Measurements from ENCODE around the gene MED12L.

The MED12L gene

DNA sequence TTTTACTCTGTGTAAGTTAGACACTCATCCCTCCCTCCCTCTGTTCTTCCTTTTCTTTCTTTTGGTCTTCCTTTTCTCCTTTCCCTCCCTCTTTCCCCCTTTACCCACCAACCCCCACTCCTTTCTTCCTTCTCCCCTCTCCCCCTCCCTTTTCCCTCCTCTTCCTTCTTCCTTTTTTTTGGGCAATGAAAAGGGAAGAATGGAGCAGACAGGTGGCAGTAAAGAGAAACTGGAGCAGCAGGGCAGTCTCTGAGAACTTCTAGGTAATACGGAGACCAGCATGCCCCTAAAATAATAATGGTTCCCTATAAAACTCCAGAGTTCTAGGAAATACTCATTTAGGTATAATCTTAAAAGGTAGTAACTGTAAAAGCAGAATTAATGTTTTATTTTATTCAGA, 129.0 kb downstream of the MED12L start:
- no peak for DNase-seq (ENCODE audit: extremely low read depth, low read depth)
- TF ChIP-seq, protein P1, sequence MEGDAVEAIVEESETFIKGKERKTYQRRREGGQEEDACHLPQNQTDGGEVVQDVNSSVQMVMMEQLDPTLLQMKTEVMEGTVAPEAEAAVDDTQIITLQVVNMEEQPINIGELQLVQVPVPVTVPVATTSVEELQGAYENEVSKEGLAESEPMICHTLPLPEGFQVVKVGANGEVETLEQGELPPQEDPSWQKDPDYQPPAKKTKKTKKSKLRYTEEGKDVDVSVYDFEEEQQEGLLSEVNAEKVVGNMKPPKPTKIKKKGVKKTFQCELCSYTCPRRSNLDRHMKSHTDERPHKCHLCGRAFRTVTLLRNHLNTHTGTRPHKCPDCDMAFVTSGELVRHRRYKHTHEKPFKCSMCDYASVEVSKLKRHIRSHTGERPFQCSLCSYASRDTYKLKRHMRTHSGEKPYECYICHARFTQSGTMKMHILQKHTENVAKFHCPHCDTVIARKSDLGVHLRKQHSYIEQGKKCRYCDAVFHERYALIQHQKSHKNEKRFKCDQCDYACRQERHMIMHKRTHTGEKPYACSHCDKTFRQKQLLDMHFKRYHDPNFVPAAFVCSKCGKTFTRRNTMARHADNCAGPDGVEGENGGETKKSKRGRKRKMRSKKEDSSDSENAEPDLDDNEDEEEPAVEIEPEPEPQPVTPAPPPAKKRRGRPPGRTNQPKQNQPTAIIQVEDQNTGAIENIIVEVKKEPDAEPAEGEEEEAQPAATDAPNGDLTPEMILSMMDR (IDR thresholded peaks at IDR 0.05; ENCODE audit: low read depth, low read length) = no peak

DNA sequence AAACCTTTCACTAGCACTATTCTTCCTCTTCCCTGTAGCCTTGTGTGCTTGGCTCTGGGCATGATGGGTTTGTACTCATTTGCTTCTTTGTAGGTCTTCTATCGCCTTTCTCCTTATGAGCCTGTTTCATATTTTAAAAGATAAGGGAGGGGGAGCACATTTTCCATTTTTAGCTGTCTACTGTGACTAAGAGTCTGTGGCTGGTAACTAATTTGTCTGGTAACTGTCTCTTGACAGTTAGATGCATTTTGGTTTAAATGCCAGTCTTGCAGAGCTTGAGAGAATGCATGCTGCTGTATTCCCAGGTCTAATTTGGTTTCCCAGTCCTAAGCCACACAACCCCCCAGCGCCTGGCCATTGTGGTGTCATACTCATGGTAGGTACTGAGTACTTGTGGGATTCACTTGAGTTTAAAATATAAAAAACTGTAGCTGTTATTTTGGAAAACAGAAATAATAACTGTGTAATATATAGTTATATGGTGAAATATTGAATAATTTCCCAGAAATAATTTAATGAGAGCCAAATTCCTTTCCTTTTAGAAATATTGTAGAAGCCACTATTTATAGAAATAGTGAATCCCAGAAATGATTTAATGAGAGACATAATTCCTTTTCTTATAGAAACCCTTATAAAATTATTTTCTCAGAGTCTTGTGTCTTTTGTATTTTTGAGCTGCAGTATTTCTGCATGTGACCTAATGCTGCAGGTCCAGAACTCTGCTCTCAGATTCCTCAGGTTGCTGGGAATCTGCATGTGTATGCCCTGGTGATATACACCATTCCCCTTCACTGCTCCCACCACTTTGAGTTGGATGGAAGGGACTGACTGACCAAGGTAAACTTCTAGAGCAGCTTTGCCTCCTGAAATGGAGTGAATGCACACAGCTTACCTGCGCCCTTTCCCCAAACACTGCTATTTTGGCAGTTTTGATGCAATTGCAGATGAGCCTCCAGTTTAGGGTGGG, 131.5 kb downstream of the MED12L start:
- no peak for DNase-seq (ENCODE audit: extremely low read depth, low read depth)

DNA sequence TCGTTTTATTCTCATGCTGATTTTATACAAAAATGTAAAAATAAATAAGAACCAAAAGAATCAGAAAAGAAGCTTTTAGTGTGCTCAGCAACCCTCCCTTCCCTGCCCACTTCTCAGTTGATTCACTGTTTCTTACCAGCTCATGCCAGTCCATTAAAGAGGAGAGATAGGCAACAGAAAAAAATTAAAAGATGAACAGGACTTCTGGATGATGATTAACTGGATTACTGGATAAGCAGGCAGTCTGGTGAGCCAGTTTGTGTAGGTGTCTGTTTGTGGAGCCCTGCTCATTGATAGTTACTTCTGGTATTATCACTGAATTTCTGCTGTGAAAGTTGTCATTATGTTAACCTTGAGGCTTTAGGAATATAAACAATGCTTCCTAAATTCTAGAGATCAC, 132.7 kb downstream of the MED12L start:
- no peak for DNase-seq (ENCODE audit: extremely low read depth, low read depth)
- TF ChIP-seq, protein P1 (IDR thresholded peaks at IDR 0.05; ENCODE audit: low read depth, low read length) = no peak

More for the DNA sequence above, 131.5 kb downstream of the MED12L start:
- TF ChIP-seq, protein P1 (IDR thresholded peaks at IDR 0.05; ENCODE audit: low read depth, low read length) = no peak

DNA sequence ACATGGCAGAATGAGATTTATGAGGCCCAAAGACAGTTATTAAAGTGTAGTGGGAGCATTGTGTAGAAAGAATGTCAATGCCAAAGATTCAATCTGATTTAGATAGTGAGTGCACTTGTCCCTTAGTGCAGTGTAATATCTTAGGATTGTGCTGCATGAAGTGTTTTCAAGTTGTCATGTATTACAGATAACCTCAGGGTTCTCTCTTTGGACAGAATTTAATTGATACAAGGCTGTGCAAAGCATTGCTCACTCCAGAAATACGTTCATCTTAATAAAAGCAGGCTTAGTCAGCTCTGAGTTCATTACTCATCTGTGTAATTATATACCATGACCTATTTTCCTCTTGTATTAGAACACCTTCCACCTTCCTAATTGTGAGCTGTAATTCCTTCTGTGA, 133.6 kb downstream of the MED12L start:
- no peak for DNase-seq (ENCODE audit: extremely low read depth, low read depth)

DNA sequence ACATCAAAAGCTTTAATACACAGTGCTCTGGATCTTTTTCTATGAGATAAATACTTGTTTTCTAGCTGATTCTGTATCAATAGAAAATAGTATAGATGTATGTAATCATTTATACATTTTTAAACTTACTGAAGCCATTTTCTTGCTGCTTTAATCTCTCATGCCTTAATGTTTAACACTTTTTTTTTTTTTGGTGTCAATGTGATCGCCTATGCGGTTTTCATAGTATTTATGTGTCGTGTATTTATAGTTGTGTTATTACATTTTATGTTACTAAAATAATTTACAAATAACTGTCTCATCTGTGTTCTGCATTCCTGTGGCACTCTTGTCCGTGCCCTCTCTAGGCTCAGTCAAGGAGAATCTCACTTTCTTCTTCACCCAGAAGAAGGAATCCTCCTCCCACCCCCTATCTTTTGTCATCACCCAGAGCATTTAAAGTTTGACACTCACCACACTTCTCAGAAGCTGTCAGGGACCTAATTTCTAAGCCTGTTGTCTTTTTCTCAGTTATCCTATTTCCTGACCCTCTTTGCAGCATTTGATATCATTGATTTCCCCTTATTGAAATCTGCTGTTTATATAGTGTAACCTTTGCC, 138.9 kb downstream of the MED12L start:
- no peak for DNase-seq (ENCODE audit: extremely low read depth, low read depth)
- TF ChIP-seq, protein P1 (IDR thresholded peaks at IDR 0.05; ENCODE audit: low read depth, low read length) = no peak

More for the DNA sequence above, 133.6 kb downstream of the MED12L start:
- TF ChIP-seq, protein P1 (IDR thresholded peaks at IDR 0.05; ENCODE audit: low read depth, low read length) = no peak

DNA sequence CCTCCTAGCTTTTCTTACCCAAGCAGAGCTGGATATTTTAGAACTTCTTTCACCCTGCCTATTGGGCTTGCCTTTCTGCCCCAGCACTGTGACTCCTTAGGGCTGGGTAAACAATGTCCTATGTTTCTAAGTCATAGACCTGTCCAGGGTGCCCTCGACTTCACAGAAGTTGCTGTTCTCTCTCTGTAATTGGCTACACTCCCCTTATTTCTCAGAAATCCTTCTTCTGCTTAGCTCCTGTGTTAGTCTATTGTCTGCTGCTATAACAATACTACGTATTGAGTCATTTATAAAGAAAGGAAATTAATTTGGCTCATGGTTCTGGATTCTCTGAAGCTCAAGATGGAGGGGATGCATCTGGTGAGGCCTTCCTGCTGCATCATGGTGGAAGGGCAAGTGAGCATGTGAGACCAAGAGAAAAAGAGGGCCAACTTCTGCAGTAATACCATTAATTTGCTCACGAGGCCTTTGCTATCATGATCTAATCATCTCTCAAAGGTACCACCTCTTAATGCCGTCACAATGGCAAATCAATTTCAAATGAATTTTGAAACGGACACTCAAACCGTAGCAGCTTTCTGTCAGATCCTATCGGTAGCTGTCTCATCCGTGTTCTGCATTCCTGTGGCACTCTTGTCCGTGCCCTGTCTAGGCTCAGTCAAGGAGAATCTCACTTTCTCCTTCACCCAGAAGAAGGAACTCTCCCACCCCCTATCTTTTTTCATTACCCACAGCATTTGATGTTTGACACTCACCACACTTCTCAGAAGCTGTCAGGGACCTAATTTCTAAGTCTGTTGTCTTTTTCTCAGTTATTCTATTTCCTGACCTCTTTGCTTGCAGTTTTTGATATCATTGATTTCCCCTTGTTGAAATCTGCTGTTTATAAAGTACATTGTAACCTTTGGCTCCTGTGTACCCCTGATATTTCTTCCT, 139.8 kb downstream of the MED12L start:
- DNase-seq (ENCODE audit: extremely low read depth, low read depth) = no peak
- TF ChIP-seq, protein P1 (IDR thresholded peaks at IDR 0.05; ENCODE audit: low read depth, low read length) = no peak

Measured in AG09319 (cell line).